Lower leg skin (tissue), 4 donors: ENCODE data around the gene UPB1. TPM values are rescaled to one million over a fixed set of nuclear protein-coding genes. Genes with fewer than 3 reads are reported as not detected.

ENCODE experiments used
- DNase-seq, 2 donors: peaks; one replicate each; pipeline ENCODE4 v3.0.0-alpha.2; 2019; ENCODE audit warnings: low spot score in 2 of 2
- H3K4me3 ChIP-seq: fragments of 200-600 bp; sonication (generic); 2 replicates; pipeline ENCODE4 v1.5.1; 2017; ENCODE audit warnings: mild to moderate bottlenecking, low read depth; ENCODE audit not compliant: poor library complexity, severe bottlenecking
- POLR2A ChIP-seq, 2 donors: fragments of 450-650 bp; IDR thresholded peaks; one replicate each; pipeline ENCODE4 v1.6.1; 2016 to 2017; ENCODE audit warnings: antibody characterized with exemption in 2 of 2, mild to moderate bottlenecking in 1 of 2, moderate library complexity in 1 of 2
- WGBS, 2 donors: methylation state at CpG; one replicate each; pipeline ENCODE4 v1.1.5; 2018; 5-methylcytosine and 5-hydroxymethylcytosine counted together
- intact Hi-C: fragments of 100-400 bp; cut with DNase I; formaldehyde crosslinking; loops from one replicate; pipeline ENCODE4 v1.15.0; 2023; ENCODE audit warnings: low total_unique reads
- total RNA-seq, 4 donors: library from RNA; depleted of rRNA; stranded (reverse); fragments of >200 nt; gene quantifications; one replicate each; pipeline ENCODE4 v1.1.0, GENCODE V29; 2016
- TF ChIP-seq, protein P1 (sequence below), 3 donors: fragments of 450-650 bp; IDR thresholded peaks; one replicate each; pipeline ENCODE4 v1.5.1; 2016; ENCODE audit warnings: antibody characterized with exemption in 3 of 3, mild to moderate bottlenecking in 3 of 3, moderate library complexity in 2 of 3

UPB1 gene
- total RNA-seq, result 1 to 10 TPM in 3 of 4 donors, under 1 TPM in 1; 0.99 to 2.1 (median 1.9) TPM

DNA sequence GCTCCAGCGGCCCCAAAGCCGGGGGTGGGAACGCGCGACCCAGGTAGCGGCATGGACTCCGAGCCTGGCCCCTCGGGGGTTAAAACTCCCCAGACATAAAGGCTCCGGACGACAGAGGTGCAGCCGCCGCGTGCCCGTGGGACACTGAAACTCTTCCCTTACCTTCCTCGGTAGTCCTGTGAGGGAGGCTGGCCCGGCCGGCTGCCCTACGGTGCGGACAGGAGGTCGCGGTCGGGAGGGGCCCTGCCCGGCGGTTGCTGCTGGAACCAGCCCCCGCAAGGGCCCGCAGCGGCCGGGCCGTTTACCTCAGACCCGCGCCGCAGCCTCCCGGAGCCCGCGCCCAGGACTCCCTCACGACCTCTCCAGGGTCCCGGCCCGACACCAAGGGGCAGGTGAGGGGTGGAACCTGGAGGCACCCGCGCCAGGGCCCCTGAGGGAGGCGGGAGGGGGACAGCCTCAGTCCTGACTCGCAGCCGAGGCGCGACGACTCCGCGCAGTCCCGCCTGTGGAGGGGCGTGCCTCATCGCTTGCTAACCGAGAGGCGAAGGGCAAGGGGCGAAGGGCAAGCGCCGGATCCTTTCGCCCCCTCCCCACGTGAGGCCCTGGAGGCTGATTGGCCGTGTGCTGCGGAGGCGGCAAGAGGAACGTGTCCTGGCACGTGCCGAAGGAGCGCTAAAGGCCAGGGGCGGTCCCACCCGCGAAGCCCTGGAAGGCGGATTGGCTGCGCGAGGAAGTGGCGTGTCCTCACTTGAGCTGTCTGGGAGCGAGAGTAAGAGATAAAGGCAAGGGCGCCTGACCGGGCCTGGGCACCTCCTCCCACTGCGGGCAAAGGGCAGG is at the start of gene UPB1:
Gene UPB1 (plus strand): TSS at position 805 of the 837 bp plus-strand sequence. CDS start 72 bp downstream, outside the sequence.
- H3K4me3 ChIP-seq, result no peak within 1 kb of the TSS
- no peak for TF ChIP-seq POLR2A (IDR thresholded peaks at IDR 0.05)
- intact Hi-C loops, result no loop called here
- 32 to 40% methylated on average over 38 to 44 of the region's 76 CpGs for WGBS, 2 donors
- DNase-seq, result no peak

DNA sequence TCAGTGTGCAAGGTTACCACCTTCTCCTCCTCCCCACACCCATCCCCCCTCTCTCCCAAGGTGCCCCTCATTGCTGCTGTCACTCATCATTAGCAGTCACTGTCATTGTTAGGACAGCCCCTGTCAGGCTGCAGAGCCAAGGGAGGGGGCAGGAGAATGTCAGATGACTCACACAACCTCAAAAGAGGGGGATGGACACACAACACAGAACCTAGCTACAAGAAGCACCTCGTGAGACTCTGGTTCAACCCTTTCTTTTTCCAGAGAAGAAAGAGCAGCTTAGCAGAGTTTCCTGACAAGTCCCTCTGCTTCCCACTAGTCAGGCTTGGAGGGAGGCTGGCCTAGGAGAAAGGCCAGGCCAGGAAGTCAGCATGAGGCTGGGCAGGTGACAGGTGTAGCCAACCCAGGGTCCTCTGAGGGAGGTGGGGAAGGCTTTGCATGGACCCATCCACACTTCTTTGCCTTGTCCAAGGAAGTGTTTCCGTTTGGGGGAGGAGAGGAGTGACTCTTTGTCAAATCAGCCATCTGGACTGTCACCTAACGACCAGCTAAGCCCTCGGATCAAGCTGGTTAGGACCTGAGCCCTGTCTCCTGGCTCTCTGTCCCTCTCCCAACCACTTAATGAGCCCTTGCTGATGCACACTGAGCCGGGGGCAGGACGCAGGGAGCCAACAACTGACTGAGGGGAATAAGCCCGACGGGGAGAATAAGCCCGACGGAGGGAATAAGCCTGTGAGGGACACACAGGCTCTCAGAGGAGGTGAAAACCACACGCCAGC is 49.5 kb upstream of the UPB1 start:
- no peak for DNase-seq
- H3K4me3 ChIP-seq, result no peak overlapping the region
- intact Hi-C loops, result no loop called here
- TF ChIP-seq POLR2A (IDR thresholded peaks at IDR 0.05), result no peak
- TF ChIP-seq, protein P1, sequence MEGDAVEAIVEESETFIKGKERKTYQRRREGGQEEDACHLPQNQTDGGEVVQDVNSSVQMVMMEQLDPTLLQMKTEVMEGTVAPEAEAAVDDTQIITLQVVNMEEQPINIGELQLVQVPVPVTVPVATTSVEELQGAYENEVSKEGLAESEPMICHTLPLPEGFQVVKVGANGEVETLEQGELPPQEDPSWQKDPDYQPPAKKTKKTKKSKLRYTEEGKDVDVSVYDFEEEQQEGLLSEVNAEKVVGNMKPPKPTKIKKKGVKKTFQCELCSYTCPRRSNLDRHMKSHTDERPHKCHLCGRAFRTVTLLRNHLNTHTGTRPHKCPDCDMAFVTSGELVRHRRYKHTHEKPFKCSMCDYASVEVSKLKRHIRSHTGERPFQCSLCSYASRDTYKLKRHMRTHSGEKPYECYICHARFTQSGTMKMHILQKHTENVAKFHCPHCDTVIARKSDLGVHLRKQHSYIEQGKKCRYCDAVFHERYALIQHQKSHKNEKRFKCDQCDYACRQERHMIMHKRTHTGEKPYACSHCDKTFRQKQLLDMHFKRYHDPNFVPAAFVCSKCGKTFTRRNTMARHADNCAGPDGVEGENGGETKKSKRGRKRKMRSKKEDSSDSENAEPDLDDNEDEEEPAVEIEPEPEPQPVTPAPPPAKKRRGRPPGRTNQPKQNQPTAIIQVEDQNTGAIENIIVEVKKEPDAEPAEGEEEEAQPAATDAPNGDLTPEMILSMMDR (IDR thresholded peaks at IDR 0.05), result no peak
- 64 to 73% methylated on average over 11 of the region's 11 CpGs for WGBS, 2 donors

DNA sequence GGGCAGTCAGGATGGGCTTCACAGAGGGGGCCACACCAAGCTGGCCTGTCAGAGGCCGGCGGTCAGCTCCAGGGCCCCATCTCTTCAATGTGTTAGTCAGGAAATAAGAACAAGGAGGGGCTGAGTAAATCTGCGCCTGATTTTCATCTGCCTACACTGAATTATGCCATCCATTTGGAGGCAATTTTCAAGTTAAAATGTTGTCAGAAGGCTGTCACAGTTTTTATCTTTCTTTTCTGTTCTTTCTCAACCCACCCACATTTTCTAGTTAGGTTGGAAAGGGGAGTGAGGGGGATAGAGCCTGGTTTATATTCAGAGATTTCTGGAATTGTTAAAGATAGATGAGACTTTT is 48.9 kb upstream of the UPB1 start:
- H3K4me3 ChIP-seq, result no peak overlapping the region
- DNase-seq, result no peak
- 82 to 83% methylated on average over 3 of the region's 3 CpGs for WGBS, 2 donors
- TF ChIP-seq POLR2A (IDR thresholded peaks at IDR 0.05), result no peak
- TF ChIP-seq, protein P1 (IDR thresholded peaks at IDR 0.05), result no peak
- intact Hi-C loops, result no loop called here

DNA sequence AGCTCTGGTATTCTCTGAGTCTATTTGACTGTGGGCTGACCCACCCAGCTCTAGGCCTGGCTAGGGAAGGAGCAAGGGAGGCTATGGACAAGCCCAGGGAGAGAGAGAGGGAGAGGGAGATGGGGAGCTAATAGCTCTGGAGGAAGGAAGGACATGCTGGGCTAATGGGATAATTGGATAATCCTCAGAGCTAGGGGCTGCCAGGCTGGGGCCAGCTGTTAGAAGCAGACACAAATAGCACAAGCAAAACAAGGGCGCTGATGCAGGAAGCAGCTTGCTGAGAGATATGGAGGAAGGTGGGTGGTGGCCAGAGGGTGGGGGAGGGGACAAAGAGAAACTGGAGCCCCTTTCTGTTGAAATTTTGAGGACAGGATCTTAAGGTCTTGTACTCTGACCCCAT is 44.5 kb upstream of the UPB1 start:
- 50 to 73% methylated on average over 1 of the region's 1 CpG for whole genome bisulfite sequencing, 2 donors
- DNase-seq, result no peak
- intact Hi-C loops, result no loop called here
- H3K4me3 ChIP-seq, result no peak overlapping the region
- TF ChIP-seq POLR2A (IDR thresholded peaks at IDR 0.05), result no peak

DNA sequence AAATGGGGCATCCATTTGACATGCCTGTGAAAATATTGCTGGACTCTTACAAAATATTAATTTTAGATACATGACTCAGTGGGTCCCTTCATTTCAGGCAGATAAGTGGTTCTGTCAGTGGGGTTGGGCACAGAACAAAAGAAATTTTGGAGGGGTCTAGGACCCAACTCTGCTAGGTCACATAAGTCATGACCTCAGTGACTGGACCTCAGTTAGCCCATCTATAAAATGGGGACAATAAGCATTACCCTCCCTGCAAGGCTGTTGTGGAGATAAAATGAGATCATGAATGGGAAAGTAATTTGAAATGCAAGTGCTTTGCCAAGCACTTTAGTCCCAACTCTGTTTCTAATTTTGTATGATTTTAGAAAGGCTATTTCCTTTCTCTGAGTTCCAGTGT is 44.0 kb upstream of the UPB1 start:
- H3K4me3 ChIP-seq, result no peak overlapping the region
- no peak for DNase-seq
- TF ChIP-seq, protein P1 (IDR thresholded peaks at IDR 0.05), result no peak
- TF ChIP-seq POLR2A (IDR thresholded peaks at IDR 0.05), result no peak
- intact Hi-C loops, result no loop called here

DNA sequence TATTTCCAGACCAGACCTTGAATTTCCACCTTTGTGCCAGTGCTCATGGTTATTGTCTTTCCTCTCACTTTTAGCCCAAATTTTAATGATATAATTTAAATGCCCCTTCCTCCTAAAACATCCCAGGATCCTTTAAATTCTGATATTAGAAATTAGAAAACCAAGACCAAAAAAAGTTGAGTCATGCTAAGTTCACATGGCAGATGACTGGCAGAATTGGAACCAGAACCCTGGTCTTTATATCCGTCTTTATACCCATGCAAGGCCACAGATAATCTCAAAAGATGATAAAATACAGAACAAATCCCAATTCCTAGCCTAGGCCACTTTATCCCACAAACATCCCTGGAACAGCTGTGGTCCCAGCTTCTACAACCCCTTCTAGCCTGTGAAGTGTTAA is 41.3 kb upstream of the UPB1 start:
- H3K4me3 ChIP-seq, result no peak overlapping the region
- no peak for TF ChIP-seq POLR2A (IDR thresholded peaks at IDR 0.05)
- TF ChIP-seq, protein P1 (IDR thresholded peaks at IDR 0.05), result no peak
- no peak for DNase-seq
- intact Hi-C loops, result no loop called here
- WGBS, 2 donors, result 86 to 92% methylated on average over 1 of the region's 1 CpG
